ENCODE results near the gene PRKAG2. TPM values are rescaled to one million over a fixed set of nuclear protein-coding genes. Genes with fewer than 3 reads are reported as not detected.

The PRKAG2 gene
- total RNA-seq, 1 donor from 2014 or later: 13.5 TPM

DNA sequence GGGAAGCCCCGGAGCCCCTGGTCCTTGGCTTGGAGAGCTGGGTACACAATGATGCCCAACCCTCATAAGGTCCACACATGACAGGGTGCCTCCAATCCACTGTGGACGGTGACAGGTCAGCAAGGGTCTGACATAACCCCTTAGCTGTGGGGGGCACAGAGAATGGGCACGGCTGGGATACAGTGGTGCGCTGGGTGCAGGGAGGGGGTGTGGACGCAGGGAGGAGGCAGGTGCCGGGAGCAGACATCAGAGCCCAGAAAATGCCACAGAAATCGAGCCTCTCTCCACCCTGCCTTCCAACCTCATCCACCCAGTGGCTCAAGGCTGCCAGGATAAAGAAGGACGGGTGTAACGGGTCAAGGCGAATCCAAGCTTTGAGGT lies 179.4 kb downstream of the PRKAG2 start:
- DNase-seq (ENCODE audit: low read depth in 2 of 2): no peak

DNA sequence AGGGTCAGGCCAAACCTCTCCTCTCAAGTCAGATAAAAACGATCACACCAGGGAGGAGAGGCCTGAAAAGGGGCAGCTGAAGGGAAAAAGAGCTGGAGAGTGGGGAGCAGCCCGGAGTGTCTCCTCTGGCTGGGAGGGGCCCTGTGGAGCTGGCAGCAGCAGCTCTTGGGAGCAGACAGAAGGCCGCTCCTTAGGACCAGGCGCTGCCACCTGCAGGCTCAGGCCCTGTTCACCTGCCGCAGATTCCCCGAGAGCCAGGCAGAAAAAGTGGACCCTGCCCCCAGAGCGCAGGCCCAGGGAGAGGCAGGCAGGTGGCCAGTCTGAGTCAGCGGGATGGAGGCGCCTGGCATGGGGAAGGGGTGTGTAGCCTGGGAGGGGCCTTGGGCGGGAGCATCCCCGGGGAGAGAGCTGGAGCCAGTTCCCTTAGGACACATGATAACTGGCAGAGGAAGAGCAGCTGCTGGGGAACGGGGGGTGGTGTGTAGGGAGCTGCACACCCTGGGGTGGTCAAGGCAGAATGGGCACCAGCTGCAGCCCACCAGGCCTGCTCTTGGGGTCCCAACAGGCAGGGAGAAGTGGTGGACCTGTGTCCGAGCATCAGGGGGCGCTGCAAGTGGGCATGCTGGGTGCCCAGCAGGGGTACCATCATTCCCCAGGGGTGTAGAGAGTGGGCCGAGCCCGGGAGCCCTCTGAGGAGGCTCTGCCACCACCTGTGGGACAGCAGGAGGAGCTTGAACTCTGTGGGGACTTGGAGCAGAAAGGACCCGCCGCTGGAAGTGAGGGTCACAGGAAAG lies 180.0 kb downstream of the PRKAG2 start:
- DNase-seq (ENCODE audit: low read depth in 2 of 2): no peak

DNA sequence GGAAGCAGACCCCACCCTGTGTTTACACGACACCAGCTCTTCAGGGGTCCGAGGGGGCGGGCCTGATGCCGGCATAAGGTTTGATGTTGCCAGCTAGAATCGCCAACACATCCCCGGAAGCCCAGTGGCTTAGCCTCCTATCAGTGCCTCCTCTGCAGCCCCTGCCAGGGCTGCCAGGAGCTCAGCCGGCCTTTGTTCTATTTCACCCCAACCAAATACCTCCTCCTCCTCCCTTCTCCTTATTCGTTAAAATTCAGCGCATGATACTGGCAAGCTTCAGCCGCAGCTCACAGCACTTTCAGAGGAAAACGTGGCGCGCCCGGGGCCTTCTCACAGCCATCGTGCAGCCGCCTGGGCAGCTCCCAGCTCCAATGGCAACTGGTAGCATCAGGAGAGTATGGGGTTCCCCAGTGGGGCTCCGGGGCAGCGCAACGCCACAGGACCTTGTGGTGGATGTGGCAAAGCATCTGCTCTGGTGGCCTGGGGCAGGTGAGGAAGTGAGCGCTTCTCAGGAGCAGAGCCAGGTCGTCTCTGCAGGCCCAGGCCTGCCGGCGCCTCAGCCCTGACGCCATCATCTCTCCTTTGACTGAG lies 180.9 kb downstream of the PRKAG2 start:
- no peak for DNase-seq (ENCODE audit: low read depth in 2 of 2)

DNA sequence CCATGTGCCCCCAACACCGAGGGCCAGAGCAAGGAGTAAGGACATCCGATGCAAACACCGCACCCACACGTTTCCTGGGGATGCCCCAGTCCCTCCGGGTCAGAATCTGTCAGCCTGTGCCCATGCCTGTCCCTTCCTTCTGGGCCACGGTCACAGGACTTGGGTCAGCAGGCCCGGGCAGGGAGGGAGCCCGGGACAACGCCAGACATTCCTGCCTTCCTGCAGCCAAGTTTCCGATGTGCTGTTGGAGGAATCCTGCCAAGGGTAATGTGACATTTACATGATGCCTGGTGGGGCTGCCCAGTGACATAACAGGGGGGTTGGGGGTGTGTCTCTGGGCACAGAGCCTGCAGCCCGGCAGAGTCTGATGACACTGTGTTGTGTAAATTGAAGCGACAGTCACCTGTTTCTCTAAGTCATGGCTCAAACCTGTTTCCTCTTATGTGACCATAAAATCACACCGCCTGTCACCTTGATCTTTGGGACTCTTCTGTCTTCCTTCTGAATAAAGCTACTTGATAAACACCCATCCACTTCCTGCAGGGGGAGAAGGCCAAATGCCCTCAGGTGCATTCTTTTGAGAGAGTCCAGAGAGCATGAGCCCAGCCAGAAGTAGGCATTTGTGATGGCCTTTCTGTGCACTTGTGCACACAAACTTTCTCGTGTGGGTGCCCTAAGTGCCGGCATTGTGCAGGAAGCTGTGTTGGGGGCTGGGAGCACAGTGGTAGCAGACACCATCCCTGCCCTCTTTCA lies 181.9 kb downstream of the PRKAG2 start:
- peak in 1 of 2 donors; percentile 93 for DNase-seq (ENCODE audit: low read depth in 2 of 2)

DNA sequence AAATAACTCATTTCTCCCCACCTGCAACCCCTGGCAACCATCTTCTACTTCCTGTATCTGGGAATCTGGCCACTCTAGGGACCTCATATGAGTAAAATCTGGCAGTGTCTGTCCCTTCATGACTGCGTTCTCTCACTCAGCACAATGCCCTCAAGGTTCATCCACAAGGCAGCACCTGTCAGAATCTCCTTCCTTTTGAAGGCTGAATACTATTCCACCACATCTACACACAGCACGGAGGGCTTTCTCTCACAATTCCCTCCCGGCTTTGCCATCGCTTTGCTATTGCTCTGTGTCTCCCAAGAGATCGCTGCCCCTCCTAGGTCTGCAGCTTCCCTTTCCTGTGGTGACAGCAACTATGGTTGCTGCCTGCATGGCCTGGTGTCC lies 182.5 kb downstream of the PRKAG2 start:
- peak in 1 of 2 donors; percentile 17 for DNase-seq (ENCODE audit: low read depth in 2 of 2)

DNA sequence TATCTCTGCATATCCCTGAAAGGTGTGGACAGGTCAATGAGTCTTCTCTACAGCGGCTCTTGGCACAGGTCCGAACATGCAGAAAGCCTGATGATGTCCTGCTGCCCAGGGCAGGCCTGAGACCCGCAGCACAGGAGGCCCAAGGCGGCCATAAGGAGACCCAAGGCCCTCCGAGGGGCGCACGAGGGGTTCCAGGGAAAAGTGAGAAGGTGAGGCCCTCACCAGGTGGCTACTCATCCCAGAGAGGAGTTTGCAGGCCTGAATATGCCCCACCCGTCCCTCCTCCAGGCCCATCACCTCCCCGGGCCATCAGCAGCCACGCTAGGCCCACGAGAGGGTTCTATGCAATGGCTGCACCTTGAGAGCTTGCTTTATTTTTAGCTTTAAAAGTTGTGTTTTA lies 183.8 kb downstream of the PRKAG2 start:
- no peak for DNase-seq (ENCODE audit: low read depth in 2 of 2)

DNA sequence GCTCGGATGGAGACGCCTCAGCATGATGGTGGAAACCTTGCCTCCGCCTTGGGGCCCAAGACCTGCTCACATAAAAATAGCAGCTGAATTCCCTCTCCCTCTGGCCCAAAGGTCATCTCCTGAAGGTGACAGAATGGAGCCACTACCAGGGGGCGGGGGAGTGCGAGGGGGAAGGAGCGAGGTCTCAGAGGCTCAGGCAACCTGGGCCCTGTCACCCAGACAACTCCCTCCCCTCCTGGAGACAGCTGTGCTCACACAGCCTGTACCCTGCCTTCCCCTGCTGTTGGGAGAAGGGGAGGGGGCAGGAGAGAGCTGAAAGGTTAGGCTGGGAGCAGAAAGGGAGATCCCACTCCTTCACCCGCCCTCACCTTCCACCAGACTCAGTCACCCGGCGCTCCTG lies 184.2 kb downstream of the PRKAG2 start:
- DNase-seq (ENCODE audit: low read depth in 2 of 2): no peak

DNA sequence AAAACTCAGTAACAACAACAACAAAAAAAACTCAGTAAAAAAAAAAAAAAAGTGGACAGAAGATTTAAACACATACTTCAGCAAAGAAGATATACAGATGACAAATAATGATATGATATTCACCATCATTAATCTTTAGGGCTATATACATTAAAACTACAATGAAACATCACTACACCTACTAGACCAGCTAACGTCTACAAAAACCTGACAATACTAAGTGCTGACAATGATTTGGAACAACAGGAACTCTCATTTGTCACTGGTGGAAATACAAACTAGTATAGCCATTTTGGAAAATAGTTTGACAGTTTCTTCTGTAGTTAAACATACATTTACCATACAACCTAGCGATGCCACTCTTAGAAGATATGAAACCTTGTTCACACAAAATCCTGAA lies 185.5 kb downstream of the PRKAG2 start:
- no peak for DNase-seq (ENCODE audit: low read depth in 2 of 2)

DNA sequence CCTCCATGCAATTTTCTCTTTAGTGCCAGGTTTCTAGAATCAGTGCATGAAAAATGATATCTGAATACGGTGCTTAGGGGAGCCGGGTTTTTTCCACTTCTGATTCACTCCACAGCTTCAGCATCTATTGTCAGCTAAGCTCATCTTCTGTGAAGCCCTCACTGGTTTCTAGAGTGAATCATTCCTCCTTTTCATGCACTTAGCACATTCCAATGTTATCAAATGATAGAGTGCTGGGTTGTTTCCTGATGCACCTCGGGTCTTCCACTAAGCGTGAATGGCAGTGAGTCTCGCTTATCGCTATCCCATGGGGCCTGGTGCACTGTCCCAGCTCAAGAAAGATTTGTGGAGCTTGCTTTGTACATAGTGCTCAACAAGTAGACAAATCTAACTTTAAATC lies 186.3 kb downstream of the PRKAG2 start:
- no peak for DNase-seq (ENCODE audit: low read depth in 2 of 2)

DNA sequence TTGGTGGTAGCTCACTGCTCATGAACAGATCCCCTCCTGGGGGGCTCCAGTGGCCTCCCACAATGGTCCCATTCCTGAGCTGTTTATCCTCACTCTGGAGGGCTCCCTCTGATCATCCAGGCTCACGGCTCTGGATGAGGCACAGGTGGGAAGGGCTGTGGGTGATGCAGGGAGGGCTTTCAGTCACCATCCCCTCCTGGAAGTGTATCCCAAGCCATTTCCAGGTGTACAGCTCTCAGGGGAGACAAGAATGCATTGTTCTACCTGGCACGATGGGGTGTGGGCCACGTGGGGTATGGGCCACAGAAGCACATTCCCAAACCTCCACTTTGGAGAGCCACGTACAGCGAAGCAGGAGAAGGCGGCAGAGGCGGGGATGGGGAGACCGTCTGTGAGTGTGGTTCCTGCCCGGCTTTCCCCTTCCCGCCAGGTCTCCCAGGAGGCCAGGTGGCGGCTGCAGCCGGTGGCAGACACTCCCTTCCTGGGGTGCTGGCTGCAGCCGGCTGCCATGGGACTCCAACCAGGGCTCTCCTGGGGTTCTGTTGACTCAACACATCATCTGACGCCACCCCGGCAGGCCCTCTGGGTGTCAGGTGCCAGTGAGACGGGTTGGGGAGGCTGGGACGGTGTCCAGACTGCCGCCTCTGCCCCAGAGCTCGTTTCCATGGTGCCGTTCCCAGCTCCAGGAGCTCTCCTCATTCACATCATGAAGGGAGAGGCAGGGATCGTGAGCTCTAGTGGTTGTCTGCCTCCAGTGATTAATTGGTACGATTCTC lies 187.5 kb downstream of the PRKAG2 start:
- DNase-seq (ENCODE audit: low read depth in 2 of 2): no peak

DNA sequence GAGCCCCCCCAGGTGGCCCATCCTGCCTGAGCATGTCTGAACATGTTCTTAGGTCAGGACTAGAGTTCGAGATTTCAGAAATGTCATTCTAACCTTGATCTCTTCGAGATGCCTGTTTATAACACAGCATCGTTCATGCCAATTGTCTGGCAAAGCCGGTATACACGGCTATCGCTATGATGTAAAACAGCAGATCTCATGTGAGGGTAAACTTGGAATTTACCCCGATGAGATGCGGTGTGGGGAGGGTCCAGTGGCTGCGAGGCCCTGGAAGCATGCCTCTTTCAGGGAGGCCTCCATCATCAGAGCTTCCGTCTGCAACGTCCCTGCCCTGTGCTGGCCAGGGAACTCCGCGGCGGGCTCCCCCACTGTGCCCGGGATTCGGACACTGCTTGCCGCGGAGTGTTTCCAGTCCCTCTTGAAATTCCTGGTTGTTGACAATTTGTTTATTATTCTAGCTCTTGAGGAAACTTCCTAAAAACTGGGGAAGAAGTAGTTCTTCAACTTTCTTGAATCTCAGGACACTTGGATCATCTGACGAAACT lies 188.6 kb downstream of the PRKAG2 start:
- DNase-seq (ENCODE audit: low read depth in 2 of 2): peak in 1 of 2 donors; percentile 26

DNA sequence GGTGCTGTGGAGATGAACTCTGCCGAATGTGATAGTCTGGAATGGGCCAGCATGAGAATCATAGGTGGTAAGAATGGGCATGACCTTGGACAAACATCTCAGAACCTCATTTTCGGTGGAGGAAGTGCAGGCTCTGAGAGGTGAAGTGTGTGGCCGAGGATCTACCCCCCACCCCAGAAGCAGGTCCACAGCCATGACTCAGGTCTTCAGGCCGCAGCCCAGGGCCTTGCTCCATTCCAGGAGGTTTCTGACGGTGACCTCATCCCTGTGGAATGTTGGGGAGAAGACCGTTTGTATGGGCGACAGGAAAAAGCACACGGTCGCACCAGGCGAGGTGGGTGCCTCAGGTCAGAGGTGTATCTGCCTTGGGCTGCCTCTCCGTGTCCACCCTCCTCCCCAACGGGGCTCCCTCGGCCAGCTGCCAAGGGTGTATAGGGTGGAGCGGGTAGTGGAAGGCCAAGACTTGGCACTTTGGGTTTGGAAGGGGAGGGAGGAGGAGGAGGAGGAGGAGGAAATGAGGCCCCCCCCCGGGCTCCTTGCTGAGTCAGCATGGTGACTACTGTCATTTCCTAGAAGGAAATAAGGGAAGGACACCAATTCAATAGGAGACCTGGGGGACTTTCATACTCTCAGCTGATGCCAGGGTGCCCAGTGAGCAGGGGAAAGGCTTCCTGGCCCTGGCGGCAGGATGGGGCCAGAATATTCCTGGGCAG lies 189.2 kb downstream of the PRKAG2 start:
- DNase-seq (ENCODE audit: low read depth in 2 of 2): peak; percentile 51 to 91

DNA sequence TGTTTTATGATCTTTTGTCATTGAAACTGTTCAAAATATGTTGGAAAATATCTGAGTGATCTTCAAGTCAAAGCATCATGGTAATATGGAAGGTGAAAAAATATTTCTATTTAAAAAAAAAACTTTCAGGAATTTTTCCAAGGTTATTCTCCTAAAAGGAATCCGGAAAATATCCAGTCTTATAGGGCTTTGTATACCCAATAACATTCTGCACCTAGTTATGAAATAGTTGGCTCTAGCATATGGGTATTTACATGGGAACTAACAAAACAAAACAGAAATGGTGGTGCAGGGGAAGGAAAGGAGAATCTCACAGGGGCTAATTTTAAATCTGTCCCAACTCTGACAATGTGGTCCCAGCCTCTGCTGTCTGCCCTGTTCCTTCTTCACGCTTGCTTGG lies 190.1 kb downstream of the PRKAG2 start:
- DNase-seq (ENCODE audit: low read depth in 2 of 2): no peak

DNA sequence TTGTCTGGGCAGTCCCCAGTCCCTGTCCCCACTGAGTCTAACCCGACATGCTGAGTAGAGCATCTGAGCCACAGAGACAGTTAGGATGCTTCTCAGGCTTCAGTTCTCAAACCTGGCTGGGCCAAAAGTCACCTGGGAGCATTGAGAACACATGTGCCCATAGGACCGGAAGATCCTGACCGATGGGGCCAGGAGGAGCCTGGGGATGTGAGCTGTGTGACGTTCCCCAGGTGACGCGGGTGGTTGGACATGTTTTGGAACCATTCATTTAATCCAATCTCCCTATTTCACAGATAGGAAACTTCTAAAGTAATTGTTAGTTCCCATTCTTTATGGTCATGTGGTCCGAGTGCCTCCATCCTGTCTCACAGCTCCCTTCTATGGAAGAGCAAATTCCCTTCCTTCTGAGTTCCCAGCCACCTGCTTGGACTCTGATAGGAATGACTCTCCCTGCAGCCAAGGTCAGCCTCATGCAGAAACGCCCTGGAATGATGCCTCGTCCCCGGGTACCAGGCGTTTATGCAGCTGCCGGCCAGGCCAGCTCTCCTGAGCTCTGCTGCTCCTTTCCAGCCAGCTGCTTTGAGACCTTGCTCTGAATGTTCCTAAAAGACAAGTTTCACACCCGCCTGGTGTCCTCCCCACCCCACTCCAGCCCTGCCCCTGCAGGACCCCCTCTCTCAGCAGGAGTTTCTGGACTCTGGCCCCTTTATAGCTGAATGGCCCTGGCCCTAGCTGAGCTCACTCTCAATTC lies 190.7 kb downstream of the PRKAG2 start:
- DNase-seq (ENCODE audit: low read depth in 2 of 2): no peak

DNA sequence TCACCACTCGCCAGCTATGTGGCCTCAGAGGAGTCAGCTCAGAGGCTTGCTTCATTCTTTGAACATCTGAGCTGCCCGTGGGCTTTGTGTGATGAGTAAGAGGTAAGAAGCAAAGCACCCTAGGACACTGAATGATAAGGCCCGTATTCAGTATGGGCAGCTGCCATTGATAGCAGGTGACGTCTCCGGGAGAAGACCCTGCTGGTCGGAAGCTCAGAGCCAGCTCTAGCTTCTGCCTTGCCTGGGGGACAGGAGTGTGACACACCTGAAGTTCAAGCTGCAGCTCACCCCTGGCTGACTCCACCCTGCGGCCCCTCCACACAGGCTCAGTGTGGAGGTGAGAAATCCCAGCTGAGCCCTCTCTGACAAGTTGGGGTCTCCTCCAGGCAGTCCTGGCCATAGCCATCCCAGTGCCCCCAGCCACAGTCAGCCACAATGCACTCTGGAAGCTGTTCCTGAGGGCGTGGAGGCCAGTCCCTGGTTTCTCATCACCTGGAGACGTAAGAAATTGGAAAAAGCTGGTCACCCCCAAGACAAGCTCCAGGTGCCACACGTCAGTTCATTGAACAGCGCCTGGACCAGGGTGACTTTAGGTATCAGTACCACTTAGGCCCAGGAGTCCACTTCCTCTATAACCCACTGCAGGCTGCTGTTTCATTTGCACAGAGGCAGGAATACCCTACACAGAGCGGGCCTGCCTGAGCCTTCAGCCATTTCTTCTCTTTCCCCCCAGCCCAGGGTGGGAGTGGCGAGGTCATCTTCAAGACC lies 192.3 kb downstream of the PRKAG2 start:
- no peak for DNase-seq (ENCODE audit: low read depth in 2 of 2)

DNA sequence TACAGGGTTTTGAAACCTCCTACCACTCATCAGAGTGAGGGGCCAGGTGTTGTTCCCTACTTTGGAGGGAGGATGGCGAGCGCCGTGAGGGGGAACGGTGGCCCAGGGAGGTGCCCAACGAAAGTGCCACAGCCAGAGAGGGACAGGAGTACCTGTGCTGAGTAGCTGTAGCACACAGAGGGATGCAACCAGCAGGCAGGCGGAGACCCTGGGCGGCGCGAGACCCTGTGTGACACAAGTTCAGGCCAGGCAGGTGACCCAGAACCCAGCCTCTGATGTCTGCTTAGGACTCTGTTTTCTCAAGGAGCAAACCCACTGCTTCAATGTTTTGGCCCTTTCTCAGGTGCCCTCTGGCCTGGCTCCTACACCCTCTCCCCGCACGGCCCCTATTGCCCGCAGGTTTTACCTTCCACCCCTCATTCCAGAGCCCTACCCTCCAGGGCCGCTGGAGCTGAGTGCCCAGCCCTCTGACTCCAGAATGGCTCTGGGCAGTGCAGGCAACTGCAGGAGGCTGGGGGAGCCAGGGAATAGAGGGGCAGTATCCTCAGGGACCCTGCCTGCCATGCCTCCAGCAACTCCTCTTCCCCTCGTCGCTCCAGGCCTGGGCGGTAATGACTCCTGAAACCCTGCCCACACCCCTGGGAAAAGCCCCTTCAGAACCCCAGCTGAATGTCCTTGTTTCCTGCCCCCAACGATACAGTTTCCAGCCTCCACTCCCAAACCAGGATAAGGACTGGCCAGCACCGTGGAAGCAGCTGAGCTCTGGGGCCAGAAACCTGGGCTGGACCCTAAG lies 193.1 kb downstream of the PRKAG2 start:
- no peak for DNase-seq (ENCODE audit: low read depth in 2 of 2)

DNA sequence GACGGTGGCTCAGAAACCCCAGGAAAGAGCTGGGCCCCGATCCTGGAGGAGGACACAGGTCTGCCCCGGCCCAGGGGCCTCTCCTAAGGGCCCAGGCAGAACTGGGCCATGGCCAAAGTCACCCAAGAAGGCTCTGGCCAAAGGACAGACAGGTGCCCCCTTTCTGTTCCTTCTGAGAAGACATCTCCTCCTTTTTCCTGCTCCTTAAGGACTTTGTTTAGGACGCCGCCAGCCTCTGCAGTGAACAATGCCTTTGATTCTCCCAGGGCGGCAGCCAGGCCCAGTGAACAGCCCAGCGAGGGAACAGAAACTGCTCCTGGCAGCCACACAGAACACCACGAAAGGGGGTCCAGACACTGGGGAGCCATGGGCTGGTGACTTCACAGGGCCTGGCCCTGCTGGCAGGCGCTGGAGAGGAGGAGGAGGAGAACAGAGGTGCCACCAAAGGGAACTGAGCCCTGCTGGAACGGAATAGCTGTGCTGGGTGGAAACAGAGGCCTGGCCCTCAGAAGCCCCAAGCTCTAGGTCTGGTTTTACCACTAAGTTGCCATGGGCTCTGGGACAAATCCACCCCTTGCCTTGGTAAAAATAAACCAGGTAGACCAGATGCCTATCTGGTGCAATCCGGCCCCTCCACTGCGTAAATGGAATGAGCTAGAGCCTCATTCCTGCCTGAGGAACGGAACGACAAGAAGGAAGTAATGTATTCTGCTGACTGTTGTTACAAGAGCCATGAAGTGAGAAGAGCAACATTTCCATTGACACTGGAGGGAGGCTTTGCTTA lies 193.9 kb downstream of the PRKAG2 start:
- DNase-seq (ENCODE audit: low read depth in 2 of 2): no peak

DNA sequence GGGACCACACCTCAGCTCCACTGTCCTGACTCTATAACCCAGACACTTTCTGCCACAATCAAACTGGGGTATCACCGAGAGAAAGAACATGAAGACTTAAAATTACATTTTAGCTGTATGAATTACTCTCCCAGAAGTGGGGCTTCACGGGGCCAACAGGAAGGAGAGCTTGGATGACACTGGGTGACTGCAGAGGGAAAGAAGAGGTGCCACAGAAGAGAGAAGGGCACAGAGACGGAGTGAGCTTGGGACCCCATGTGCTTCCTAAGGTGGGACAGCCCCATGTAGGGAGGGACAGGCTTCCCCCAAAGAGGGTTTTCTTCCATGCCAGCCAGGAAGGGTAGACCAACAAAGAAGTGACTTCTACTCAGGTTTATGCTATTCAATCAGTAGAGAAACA lies 195.2 kb downstream of the PRKAG2 start:
- no peak for DNase-seq (ENCODE audit: low read depth in 2 of 2)
